Measurements from ENCODE around the gene PDK3. TPM values are rescaled to one million over a fixed set of nuclear protein-coding genes. Genes with fewer than 3 reads are reported as not detected.
A peak's percentile ranks its signal among the peaks of the same experiment; 100 is the strongest.

The PDK3 gene
- polyA plus RNA-seq, 4 donors, result 7.1 to 16.0 (median 11.3) TPM

- Histone ChIP-seq H3K36me3 (ENCODE audit: control insufficient read depth in 3 of 3, insufficient read depth in 2 of 3, low read depth in 1 of 3, low read length in 3 of 3) (no peaks in the 10 kb centered on the region), H3K27me3 (ENCODE audit: control insufficient read depth in 3 of 3, insufficient read depth in 3 of 3, low read length in 3 of 3) (no peaks in the 10 kb centered on the region), H3K27ac (ENCODE audit: low read depth in 1 of 3, low read length in 2 of 3) (peak overlapping the region in 1 of 3 donors; percentile 70), H3K9me3 (ENCODE audit: control insufficient read depth in 2 of 2, insufficient read depth in 1 of 2, low read depth in 1 of 2, low read length in 1 of 2) (no peaks in the 10 kb centered on the region), H3K4me1 (ENCODE audit: control insufficient read depth in 3 of 3, insufficient read depth in 2 of 3, low read depth in 1 of 3, low read length in 2 of 3) (peaks cover 0 to 7% (median 0%) of the 10 kb centered on the region in 3 donors), H3K4me3 (ENCODE audit: low read depth in 1 of 3, low read length in 3 of 3) (peak overlapping the region in 2 of 3 donors; percentile 72 to 81)
- no peak for FAIRE-seq
- DNase-seq, result no peak
- 24 to 48% (median 44%) methylated on average over 11 of the region's 11 CpGs for whole genome bisulfite sequencing, 3 donors
These were observed 939 bp downstream of the PDK3 start for GRCh38 chrX:24466025-24466424.

GRCh38 chrX:24468245-24468644 is 3.2 kb downstream of the PDK3 start:
- no peak for DNase-seq
- 37 to 55% (median 53%) methylated on average over 1 of the region's 1 CpG for WGBS, 3 donors
- H3K4me1 ChIP-seq (ENCODE audit: control insufficient read depth in 3 of 3, insufficient read depth in 2 of 3, low read depth in 1 of 3, low read length in 2 of 3), result peaks cover 0 to 7% (median 0%) of the 10 kb centered on the region in 3 donors
- no peaks in the 10 kb centered on the region for H3K9me3 ChIP-seq (ENCODE audit: control insufficient read depth in 2 of 2, insufficient read depth in 1 of 2, low read depth in 1 of 2, low read length in 1 of 2)
- no peaks in the 10 kb centered on the region for H3K36me3 ChIP-seq (ENCODE audit: control insufficient read depth in 3 of 3, insufficient read depth in 2 of 3, low read depth in 1 of 3, low read length in 3 of 3)
- no peaks in the 10 kb centered on the region for H3K27me3 ChIP-seq (ENCODE audit: control insufficient read depth in 3 of 3, insufficient read depth in 3 of 3, low read length in 3 of 3)
- no peak for FAIRE-seq
- H3K27ac ChIP-seq (ENCODE audit: low read depth in 1 of 3, low read length in 2 of 3), result no peak overlapping the region
- no peak overlapping the region for H3K4me3 ChIP-seq (ENCODE audit: low read depth in 1 of 3, low read length in 3 of 3)

- no peaks in the 10 kb centered on the region for H3K27me3 ChIP-seq (ENCODE audit: control insufficient read depth in 3 of 3, insufficient read depth in 3 of 3, low read length in 3 of 3)
- H3K4me1 ChIP-seq (ENCODE audit: control insufficient read depth in 3 of 3, insufficient read depth in 2 of 3, low read depth in 1 of 3, low read length in 2 of 3), result peaks cover 0 to 3% (median 0%) of the 10 kb centered on the region in 3 donors
- peak overlapping the region in 1 of 3 donors; percentile 32 for H3K27ac ChIP-seq (ENCODE audit: low read depth in 1 of 3, low read length in 2 of 3)
- no peaks in the 10 kb centered on the region for H3K9me3 ChIP-seq (ENCODE audit: control insufficient read depth in 2 of 2, insufficient read depth in 1 of 2, low read depth in 1 of 2, low read length in 1 of 2)
- DNase-seq (no peak), FAIRE-seq (no peak)
- 37 to 50% (median 47%) methylated on average over 2 of the region's 2 CpGs for WGBS, 3 donors
- H3K36me3 ChIP-seq (ENCODE audit: control insufficient read depth in 3 of 3, insufficient read depth in 2 of 3, low read depth in 1 of 3, low read length in 3 of 3), result no peaks in the 10 kb centered on the region
- no peak overlapping the region for H3K4me3 ChIP-seq (ENCODE audit: low read depth in 1 of 3, low read length in 3 of 3)
These were observed 6.7 kb downstream of the PDK3 start for GRCh38 chrX:24471808-24472207.

- WGBS, 3 donors, result 74 to 82% (median 77%) methylated on average over 6 of the region's 6 CpGs
- no peak overlapping the region for H3K27ac ChIP-seq (ENCODE audit: low read depth in 1 of 3, low read length in 2 of 3)
- peaks cover 0 to 2% (median 0%) of the 10 kb centered on the region in 3 donors for H3K4me1 ChIP-seq (ENCODE audit: control insufficient read depth in 3 of 3, insufficient read depth in 2 of 3, low read depth in 1 of 3, low read length in 2 of 3)
- FAIRE-seq, result no peak
- H3K9me3 ChIP-seq (ENCODE audit: control insufficient read depth in 2 of 2, insufficient read depth in 1 of 2, low read depth in 1 of 2, low read length in 1 of 2), result no peaks in the 10 kb centered on the region
- H3K27me3 ChIP-seq (ENCODE audit: control insufficient read depth in 3 of 3, insufficient read depth in 3 of 3, low read length in 3 of 3), result no peaks in the 10 kb centered on the region
- no peak for DNase-seq
- no peaks in the 10 kb centered on the region for H3K36me3 ChIP-seq (ENCODE audit: control insufficient read depth in 3 of 3, insufficient read depth in 2 of 3, low read depth in 1 of 3, low read length in 3 of 3)
- no peak overlapping the region for H3K4me3 ChIP-seq (ENCODE audit: low read depth in 1 of 3, low read length in 3 of 3)
These were observed 10.4 kb downstream of the PDK3 start for GRCh38 chrX:24475480-24475879.

GRCh38 chrX:24478509-24478908 is 13.4 kb downstream of the PDK3 start:
- WGBS, 3 donors, result 91 to 97% (median 92%) methylated on average over 4 of the region's 4 CpGs

GRCh38 chrX:24479924-24480323 is 14.8 kb downstream of the PDK3 start:
- H3K4me3 ChIP-seq (ENCODE audit: low read depth in 1 of 3, low read length in 3 of 3), result peak overlapping the region in 1 of 3 donors; percentile 5
- peak overlapping the region; percentile 67 to 85 (median 74) for H3K27ac ChIP-seq (ENCODE audit: low read depth in 1 of 3, low read length in 2 of 3)
- peak; percentile 93 for FAIRE-seq
- DNase-seq, result peak; percentile 25 to 76
- no peaks in the 10 kb centered on the region for H3K9me3 ChIP-seq (ENCODE audit: control insufficient read depth in 2 of 2, insufficient read depth in 1 of 2, low read depth in 1 of 2, low read length in 1 of 2)
- peaks cover 0 to 2% (median 0%) of the 10 kb centered on the region in 3 donors for H3K36me3 ChIP-seq (ENCODE audit: control insufficient read depth in 3 of 3, insufficient read depth in 2 of 3, low read depth in 1 of 3, low read length in 3 of 3)
- 10 to 29% (median 17%) methylated on average over 9 of the region's 9 CpGs for WGBS, 3 donors
- peaks cover 0 to 2% (median 0%) of the 10 kb centered on the region in 3 donors for H3K4me1 ChIP-seq (ENCODE audit: control insufficient read depth in 3 of 3, insufficient read depth in 2 of 3, low read depth in 1 of 3, low read length in 2 of 3)
- H3K27me3 ChIP-seq (ENCODE audit: control insufficient read depth in 3 of 3, insufficient read depth in 3 of 3, low read length in 3 of 3), result no peaks in the 10 kb centered on the region

More at GRCh38 chrX:24478509-24478908, 13.4 kb downstream of the PDK3 start:
- H3K27ac ChIP-seq (ENCODE audit: low read depth in 1 of 3, low read length in 2 of 3), result peak overlapping the region in 1 of 3 donors; percentile 67
- H3K27me3 ChIP-seq (ENCODE audit: control insufficient read depth in 3 of 3, insufficient read depth in 3 of 3, low read length in 3 of 3), result no peaks in the 10 kb centered on the region
- no peaks in the 10 kb centered on the region for H3K36me3 ChIP-seq (ENCODE audit: control insufficient read depth in 3 of 3, insufficient read depth in 2 of 3, low read depth in 1 of 3, low read length in 3 of 3)
- no peak overlapping the region for H3K4me3 ChIP-seq (ENCODE audit: low read depth in 1 of 3, low read length in 3 of 3)
- H3K4me1 ChIP-seq (ENCODE audit: control insufficient read depth in 3 of 3, insufficient read depth in 2 of 3, low read depth in 1 of 3, low read length in 2 of 3), result peaks cover 0 to 2% (median 0%) of the 10 kb centered on the region in 3 donors
- DNase-seq (no peak), FAIRE-seq (no peak)
- H3K9me3 ChIP-seq (ENCODE audit: control insufficient read depth in 2 of 2, insufficient read depth in 1 of 2, low read depth in 1 of 2, low read length in 1 of 2), result no peaks in the 10 kb centered on the region

GRCh38 chrX:24480400-24480865 is 15.3 kb downstream of the PDK3 start:
- no peaks in the 10 kb centered on the region for H3K9me3 ChIP-seq (ENCODE audit: control insufficient read depth in 2 of 2, insufficient read depth in 1 of 2, low read depth in 1 of 2, low read length in 1 of 2)
- FAIRE-seq, result no peak
- peak overlapping the region; percentile 9 to 85 (median 74) for H3K27ac ChIP-seq (ENCODE audit: low read depth in 1 of 3, low read length in 2 of 3)

GRCh38 chrX:24482823-24483415 is 17.8 kb downstream of the PDK3 start:
- WGBS, 3 donors, result 55 to 78% (median 58%) methylated on average over 3 of the region's 3 CpGs
- Histone ChIP-seq H3K36me3 (ENCODE audit: control insufficient read depth in 3 of 3, insufficient read depth in 2 of 3, low read depth in 1 of 3, low read length in 3 of 3) (peaks cover 0 to 2% (median 0%) of the 10 kb centered on the region in 3 donors), H3K9me3 (ENCODE audit: control insufficient read depth in 2 of 2, insufficient read depth in 1 of 2, low read depth in 1 of 2, low read length in 1 of 2) (no peaks in the 10 kb centered on the region), H3K4me3 (ENCODE audit: low read depth in 1 of 3, low read length in 3 of 3) (no peak overlapping the region), H3K4me1 (ENCODE audit: control insufficient read depth in 3 of 3, insufficient read depth in 2 of 3, low read depth in 1 of 3, low read length in 2 of 3) (peaks cover 0 to 4% (median 2%) of the 10 kb centered on the region in 3 donors), H3K27ac (ENCODE audit: low read depth in 1 of 3, low read length in 2 of 3) (no peak overlapping the region), H3K27me3 (ENCODE audit: control insufficient read depth in 3 of 3, insufficient read depth in 3 of 3, low read length in 3 of 3) (no peaks in the 10 kb centered on the region)
- DNase-seq, result no peak
- FAIRE-seq, result no peak

More at GRCh38 chrX:24480400-24480865, 15.3 kb downstream of the PDK3 start:
- 15 to 43% (median 40%) methylated on average over 5 of the region's 5 CpGs for WGBS, 3 donors
- Histone ChIP-seq H3K4me3 (ENCODE audit: low read depth in 1 of 3, low read length in 3 of 3) (no peak overlapping the region), H3K27me3 (ENCODE audit: control insufficient read depth in 3 of 3, insufficient read depth in 3 of 3, low read length in 3 of 3) (no peaks in the 10 kb centered on the region), H3K4me1 (ENCODE audit: control insufficient read depth in 3 of 3, insufficient read depth in 2 of 3, low read depth in 1 of 3, low read length in 2 of 3) (peaks cover 0 to 2% (median 0%) of the 10 kb centered on the region in 3 donors), H3K36me3 (ENCODE audit: control insufficient read depth in 3 of 3, insufficient read depth in 2 of 3, low read depth in 1 of 3, low read length in 3 of 3) (peaks cover 0 to 2% (median 0%) of the 10 kb centered on the region in 3 donors)
- DNase-seq, result no peak
